Peyer's patch (tissue), 4 donors: ENCODE measurements around the gene MTMR12. TPM values are rescaled to one million over a fixed set of nuclear protein-coding genes. Genes with fewer than 3 reads are reported as not detected.

Source experiments
- DNase-seq, 3 donors: peaks; one replicate each; pipeline ENCODE4 v3.0.0-alpha.2; 2017 to 2019
- H3K27ac ChIP-seq, 4 donors: fragments of 200-600 bp; sonication (generic); one replicate each; pipeline ENCODE4 v1.5.1; 2016 to 2019
- H3K27me3 ChIP-seq, 2 donors: fragments of 200-600 bp; sonication (generic); one replicate each; pipeline ENCODE4 v1.5.1; 2019
- H3K36me3 ChIP-seq, 3 donors: fragments of 200-600 bp; sonication (generic); one replicate each; pipeline ENCODE4 v1.5.1; 2016 to 2019
- H3K4me1 ChIP-seq, 4 donors: fragments of 200-600 bp; sonication (generic); one replicate each; pipeline ENCODE4 v1.5.1; 2016 to 2019
- H3K4me3 ChIP-seq, 4 donors: fragments of 200-600 bp; sonication (generic); 1 replicate in 3 of 4; 2 replicates in 1 of 4; pipeline ENCODE4 v1.5.1; 2016 to 2019; ENCODE audit warnings: mild to moderate bottlenecking in 1 of 4
- H3K9me3 ChIP-seq, 4 donors: fragments of 200-600 bp; sonication (generic); one replicate each; pipeline ENCODE4 v1.5.1; 2016 to 2019; ENCODE audit warnings: mild to moderate bottlenecking in 1 of 4
- POLR2A ChIP-seq, 2 donors: fragments of 450-650 bp; IDR thresholded peaks; one replicate each; pipeline ENCODE4 v1.5.1; 2017; ENCODE audit warnings: antibody characterized with exemption in 2 of 2, mild to moderate bottlenecking in 2 of 2, moderate library complexity in 2 of 2
- total RNA-seq, 4 donors: library from RNA; depleted of rRNA; stranded (reverse); fragments of >200 nt; gene quantifications; one replicate each; pipeline ENCODE4 v1.1.0, GENCODE V29; 2016
- TF ChIP-seq, protein P1 (sequence below), 6 experiments: fragments of 450-650 bp in 4 of 6; fragments of 200-600 bp in 2 of 6; sonication (generic) in 1 of 6; IDR thresholded peaks; one replicate each; pipeline ENCODE4 v1.5.1; 2017 to 2019; ENCODE audit warnings: antibody characterized with exemption in 6 of 6, mild to moderate bottlenecking in 3 of 6, moderate library complexity in 1 of 6

Gene MTMR12
- total RNA-seq, 4 donors from 2014 or later: 16.0 to 43.7 (median 24.0) TPM

DNA sequence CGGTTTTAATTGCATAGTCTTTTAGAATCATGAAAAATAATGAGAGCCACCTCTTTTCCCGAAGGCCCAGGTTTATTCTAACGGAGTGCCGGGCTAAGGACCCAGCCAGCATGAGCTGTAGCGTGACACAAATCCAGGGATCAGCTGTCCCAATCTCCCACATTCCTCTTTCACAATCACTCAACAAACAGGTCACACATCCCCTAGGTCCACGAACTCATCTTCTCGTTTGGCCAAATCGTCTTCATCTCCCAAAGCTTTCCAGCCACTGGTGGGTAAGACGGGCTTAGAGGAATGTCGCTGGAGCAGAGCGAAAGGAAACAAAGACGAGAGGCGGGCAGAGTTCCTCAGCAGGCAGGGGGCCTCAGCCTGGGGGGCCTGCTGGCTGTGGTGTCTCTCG lies 83.2 kb downstream of the MTMR12 start:
- no peak overlapping the region for H3K4me3 ChIP-seq
- H3K27me3 ChIP-seq: no peaks in the 10 kb centered on the region
- TF ChIP-seq, protein P1, sequence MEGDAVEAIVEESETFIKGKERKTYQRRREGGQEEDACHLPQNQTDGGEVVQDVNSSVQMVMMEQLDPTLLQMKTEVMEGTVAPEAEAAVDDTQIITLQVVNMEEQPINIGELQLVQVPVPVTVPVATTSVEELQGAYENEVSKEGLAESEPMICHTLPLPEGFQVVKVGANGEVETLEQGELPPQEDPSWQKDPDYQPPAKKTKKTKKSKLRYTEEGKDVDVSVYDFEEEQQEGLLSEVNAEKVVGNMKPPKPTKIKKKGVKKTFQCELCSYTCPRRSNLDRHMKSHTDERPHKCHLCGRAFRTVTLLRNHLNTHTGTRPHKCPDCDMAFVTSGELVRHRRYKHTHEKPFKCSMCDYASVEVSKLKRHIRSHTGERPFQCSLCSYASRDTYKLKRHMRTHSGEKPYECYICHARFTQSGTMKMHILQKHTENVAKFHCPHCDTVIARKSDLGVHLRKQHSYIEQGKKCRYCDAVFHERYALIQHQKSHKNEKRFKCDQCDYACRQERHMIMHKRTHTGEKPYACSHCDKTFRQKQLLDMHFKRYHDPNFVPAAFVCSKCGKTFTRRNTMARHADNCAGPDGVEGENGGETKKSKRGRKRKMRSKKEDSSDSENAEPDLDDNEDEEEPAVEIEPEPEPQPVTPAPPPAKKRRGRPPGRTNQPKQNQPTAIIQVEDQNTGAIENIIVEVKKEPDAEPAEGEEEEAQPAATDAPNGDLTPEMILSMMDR (IDR thresholded peaks at IDR 0.05): no peak
- no peak overlapping the region for H3K27ac ChIP-seq
- peaks cover 0 to 15% (median 0%) of the 10 kb centered on the region in 3 donors for H3K36me3 ChIP-seq
- H3K9me3 ChIP-seq: no peaks in the 10 kb centered on the region
- H3K4me1 ChIP-seq: peaks cover 0 to 8% (median 0%) of the 10 kb centered on the region in 4 donors
- no peak for DNase-seq

DNA sequence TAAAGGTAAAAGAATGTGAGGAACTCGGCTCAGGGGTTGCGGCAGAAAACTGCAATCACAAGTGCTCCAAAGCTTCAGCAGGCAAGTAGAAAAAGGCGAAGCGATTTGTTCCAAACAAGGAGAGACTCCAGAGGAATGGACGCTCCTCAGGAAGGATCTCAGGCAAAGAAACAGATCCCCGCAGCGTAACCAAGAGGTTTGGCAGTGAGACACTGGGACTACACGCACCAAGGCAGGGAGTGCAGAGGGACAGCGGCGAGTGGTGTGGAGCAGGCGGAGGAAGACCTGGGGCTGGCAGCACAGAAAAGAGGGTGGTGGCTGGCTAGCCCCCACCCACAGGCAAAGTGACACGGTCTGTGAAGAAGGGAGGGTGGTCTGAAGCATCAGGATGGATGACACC lies 83.9 kb downstream of the MTMR12 start:
- Histone ChIP-seq H3K27ac (no peak overlapping the region), H3K4me1 (peaks cover 0 to 5% (median 0%) of the 10 kb centered on the region in 4 donors)

DNA sequence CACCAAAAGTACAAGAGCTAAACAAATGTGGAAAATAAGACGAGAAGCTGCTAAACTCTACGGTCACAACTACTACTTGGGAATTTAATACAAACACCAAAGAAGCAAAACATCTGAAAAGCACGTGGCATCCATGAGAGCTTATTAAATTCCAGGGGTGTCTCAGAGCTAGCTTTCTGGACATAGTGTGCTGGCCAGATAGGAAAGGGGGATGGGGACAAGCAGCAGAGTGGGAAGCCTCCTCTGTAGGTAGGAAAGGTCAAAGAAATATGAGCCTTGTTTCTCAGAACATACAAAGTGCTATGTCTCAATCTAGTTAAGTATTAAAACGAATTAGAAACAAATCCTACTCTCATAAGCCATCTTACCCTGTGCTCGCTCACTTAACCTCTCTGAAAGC lies 87.3 kb downstream of the MTMR12 start:
- no peak for DNase-seq
- H3K27me3 ChIP-seq: no peaks in the 10 kb centered on the region
- no peak overlapping the region for H3K4me3 ChIP-seq
- H3K36me3 ChIP-seq: peaks cover 0 to 12% (median 0%) of the 10 kb centered on the region in 3 donors
- no peaks in the 10 kb centered on the region for H3K9me3 ChIP-seq
- peak overlapping the region in 1 of 4 donors; percentile 53 for H3K27ac ChIP-seq
- H3K4me1 ChIP-seq: no peaks in the 10 kb centered on the region
- TF ChIP-seq, protein P1 (IDR thresholded peaks at IDR 0.05): no peak
- TF ChIP-seq POLR2A (IDR thresholded peaks at IDR 0.05): no peak

More for the DNA sequence above, 83.9 kb downstream of the MTMR12 start:
- no peak for DNase-seq
- Histone ChIP-seq H3K36me3 (peaks cover 0 to 15% (median 0%) of the 10 kb centered on the region in 3 donors), H3K9me3 (no peaks in the 10 kb centered on the region), H3K4me3 (no peak overlapping the region), H3K27me3 (no peaks in the 10 kb centered on the region)
- no peak for TF ChIP-seq POLR2A (IDR thresholded peaks at IDR 0.05)
- TF ChIP-seq, protein P1 (IDR thresholded peaks at IDR 0.05): no peak

DNA sequence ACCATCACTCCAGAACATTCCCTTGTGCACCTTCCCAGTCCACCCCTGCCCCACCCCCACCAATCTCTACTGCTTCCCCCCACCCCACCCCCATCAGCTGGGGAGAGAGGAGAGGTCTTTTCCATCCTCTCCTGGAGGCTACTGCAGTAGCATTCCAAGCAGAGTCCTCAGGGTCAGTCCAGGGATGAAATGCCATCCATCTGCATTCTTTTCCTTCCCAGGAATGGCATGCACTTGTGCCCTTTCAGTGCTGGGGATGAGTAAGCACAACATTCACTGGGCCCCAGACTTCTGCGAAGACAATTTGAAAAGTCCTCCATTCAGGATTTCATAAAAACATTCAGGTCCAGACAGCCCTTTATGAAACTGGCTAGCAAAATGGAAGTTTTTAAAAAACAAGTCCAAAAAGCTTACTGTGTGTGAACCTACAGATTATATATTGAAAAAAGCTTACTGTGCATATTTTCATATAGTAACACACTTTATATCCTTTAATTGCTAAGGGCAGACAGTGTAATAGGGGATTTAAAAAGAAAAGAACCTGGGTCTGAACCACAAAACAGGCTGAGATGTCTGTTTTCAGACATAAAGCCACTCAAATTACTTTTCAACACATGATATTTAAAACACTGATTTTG lies 88.6 kb downstream of the MTMR12 start:
- Histone ChIP-seq H3K4me1 (no peaks in the 10 kb centered on the region), H3K36me3 (peaks cover 0 to 4% (median 0%) of the 10 kb centered on the region in 3 donors), H3K9me3 (no peaks in the 10 kb centered on the region), H3K27me3 (no peaks in the 10 kb centered on the region), H3K4me3 (no peak overlapping the region), H3K27ac (peak overlapping the region in 1 of 4 donors; percentile 53)
- no peak for DNase-seq
- TF ChIP-seq POLR2A (IDR thresholded peaks at IDR 0.05): no peak
- TF ChIP-seq, protein P1 (IDR thresholded peaks at IDR 0.05): no peak

DNA sequence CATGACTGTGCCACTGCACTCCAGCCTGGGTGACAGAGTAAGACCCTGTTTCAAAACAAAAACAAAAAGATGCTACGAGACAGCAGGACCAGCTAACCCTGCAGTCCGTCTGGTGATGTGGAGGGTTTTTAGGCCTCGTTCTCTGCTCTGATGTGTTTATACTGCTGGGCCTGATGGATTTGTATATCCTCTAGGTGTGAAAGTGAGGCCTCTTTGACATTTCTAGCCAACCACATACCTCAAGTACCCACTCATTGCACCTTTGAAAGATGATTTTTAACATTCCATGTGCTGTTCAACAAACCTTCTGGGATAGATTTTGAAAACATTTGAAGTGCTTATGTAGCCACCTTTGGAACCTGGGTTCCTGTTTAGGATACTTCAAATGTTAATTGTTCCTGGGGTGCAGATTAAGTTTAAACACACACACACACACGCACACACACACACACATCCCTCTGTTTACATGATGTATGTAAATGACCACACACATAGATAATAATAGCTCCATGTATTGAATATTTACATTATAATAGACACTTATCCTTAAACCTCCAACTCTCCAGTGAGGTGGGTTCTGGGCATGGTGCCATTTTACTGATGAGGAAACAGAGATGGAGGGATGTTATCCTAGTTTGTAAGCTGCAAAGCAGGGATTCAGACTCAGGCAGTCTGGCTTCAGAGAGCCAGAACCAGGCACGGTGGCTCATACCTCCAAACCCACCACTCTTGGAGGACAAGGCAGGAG lies 89.8 kb downstream of the MTMR12 start:
- Histone ChIP-seq H3K4me3 (no peak overlapping the region), H3K27me3 (no peaks in the 10 kb centered on the region), H3K9me3 (no peaks in the 10 kb centered on the region), H3K27ac (no peak overlapping the region), H3K36me3 (no peaks in the 10 kb centered on the region), H3K4me1 (no peaks in the 10 kb centered on the region)
- no peak for TF ChIP-seq POLR2A (IDR thresholded peaks at IDR 0.05)
- TF ChIP-seq, protein P1 (IDR thresholded peaks at IDR 0.05): no peak
- no peak for DNase-seq
